Astrocyte (in vitro differentiated cells and primary cell): ENCODE measurements around the gene ATF3. TPM values are rescaled to one million over a fixed set of nuclear protein-coding genes. Genes with fewer than 3 reads are reported as not detected.

Source experiments
- DNase-seq: peaks from one replicate; pipeline ENCODE4 v3.0.0-alpha.2; 2010; ENCODE audit warnings: low read depth
- FAIRE-seq: peaks from 2 replicates; lab custom pipeline; 2011; peaks lifted over from hg19 to GRCh38; lab: Jason Lieb, UNC
- H2AFZ ChIP-seq: 2 replicates; pipeline ENCODE4 v1.6.0; 2012; ENCODE audit warnings: low read depth, low read length, inconsistent platforms
- H3K27ac ChIP-seq: 2 replicates; pipeline ENCODE4 v1.5.1; 2011; ENCODE audit warnings: low read depth, low read length, inconsistent platforms
- H3K27me3 ChIP-seq: 2 replicates; pipeline ENCODE4 v1.6.0; 2011; ENCODE audit warnings: low read length, inconsistent platforms; ENCODE audit not compliant: insufficient read depth
- H3K36me3 ChIP-seq: 2 replicates; pipeline ENCODE4 v1.5.1; 2011; ENCODE audit warnings: low read length, inconsistent platforms; ENCODE audit not compliant: insufficient read depth
- H3K4me1 ChIP-seq: 2 replicates; pipeline ENCODE4 v1.5.1; 2011; ENCODE audit warnings: low read length, inconsistent platforms; ENCODE audit not compliant: insufficient read depth
- H3K4me2 ChIP-seq: 2 replicates; pipeline ENCODE4 v1.6.0; 2012; ENCODE audit warnings: low read length, inconsistent platforms
- H3K4me3 ChIP-seq: 2 replicates; pipeline ENCODE4 v1.5.1; 2011; ENCODE audit warnings: low read depth, mild to moderate bottlenecking, low read length, inconsistent platforms; ENCODE audit not compliant: insufficient read depth
- H3K79me2 ChIP-seq: 2 replicates; pipeline ENCODE4 v1.6.0; 2012; ENCODE audit warnings: mild to moderate bottlenecking, low read length, inconsistent platforms; ENCODE audit not compliant: insufficient read depth
- H3K9ac ChIP-seq: 2 replicates; pipeline ENCODE4 v1.6.0; 2012; ENCODE audit warnings: mild to moderate bottlenecking, low read length, inconsistent platforms
- H3K9me3 ChIP-seq: 2 replicates; pipeline ENCODE4 v1.5.1; 2012; ENCODE audit warnings: low read depth, mild to moderate bottlenecking, low read length, inconsistent platforms; ENCODE audit not compliant: insufficient read depth
- H4K20me1 ChIP-seq: 2 replicates; pipeline ENCODE4 v1.6.0; 2012; ENCODE audit warnings: low read length, inconsistent platforms; ENCODE audit not compliant: insufficient read depth
- H3K27ac Mint-ChIP-seq: one replicate; pipeline ENCODE4 v1.8.0; 2021; ENCODE audit warnings: mild to moderate bottlenecking, mixed read lengths; ENCODE audit not compliant: unreplicated experiment
- H3K27me3 Mint-ChIP-seq: one replicate; pipeline ENCODE4 v1.8.0; 2021; ENCODE audit warnings: low read depth, mixed read lengths; ENCODE audit not compliant: unreplicated experiment
- H3K36me3 Mint-ChIP-seq: one replicate; pipeline ENCODE4 v1.8.0; 2021; ENCODE audit warnings: low read depth, mixed read lengths; ENCODE audit not compliant: unreplicated experiment
- H3K4me1 Mint-ChIP-seq: one replicate; pipeline ENCODE4 v1.8.0; 2021; ENCODE audit warnings: low read depth, mixed read lengths; ENCODE audit not compliant: unreplicated experiment
- H3K4me3 Mint-ChIP-seq: one replicate; pipeline ENCODE4 v1.8.0; 2021; ENCODE audit warnings: mild to moderate bottlenecking, moderate library complexity, mixed read lengths; ENCODE audit not compliant: unreplicated experiment
- H3K9me3 Mint-ChIP-seq: one replicate; pipeline ENCODE4 v1.8.0; 2021; ENCODE audit warnings: mild to moderate bottlenecking, mixed read lengths; ENCODE audit not compliant: unreplicated experiment
- CTCF ChIP-seq: IDR thresholded peaks from 2 replicates; pipeline ENCODE4 v1.5.1; 2011; ENCODE audit warnings: low read depth, mild to moderate bottlenecking, inconsistent platforms, low read length, moderate library complexity; ENCODE audit not compliant: insufficient read depth
- EZH2 ChIP-seq: IDR thresholded peaks from 2 replicates; pipeline ENCODE4 v1.6.1; 2012; ENCODE audit warnings: mild to moderate bottlenecking, low read length, inconsistent platforms; ENCODE audit not compliant: insufficient read depth
- total RNA-seq: library from RNA; stranded (reverse); gene quantifications from 2 replicates; pipeline ENCODE4 v1.2.1, GENCODE V29; 2021

The ATF3 gene
- total RNA-seq, 1 donor from 2014 or later, result 87.6 TPM

- Mint-ChIP-seq H3K4me3 (no peak overlapping the region), H3K27me3 (peaks cover 24% of the 10 kb centered on the region), H3K9me3 (no peaks in the 10 kb centered on the region), H3K36me3 (peaks cover 24% of the 10 kb centered on the region), H3K27ac (no peak overlapping the region), H3K4me1 (peaks cover 10% of the 10 kb centered on the region)
- Histone ChIP-seq H3K36me3 (no peaks in the 10 kb centered on the region), H3K9me3 (no peaks in the 10 kb centered on the region), H3K4me2 (no peak overlapping the region), H4K20me1 (peaks cover 2% of the 10 kb centered on the region), H2AFZ (no peak overlapping the region), H3K27ac (no peak overlapping the region), H3K79me2 (no peaks in the 10 kb centered on the region), H3K27me3 (peaks cover 6% of the 10 kb centered on the region), H3K9ac (no peak overlapping the region), H3K4me1 (no peaks in the 10 kb centered on the region), H3K4me3 (no peak overlapping the region)
- DNase-seq (no peak), FAIRE-seq (no peak)
- TF ChIP-seq CTCF (no peak), EZH2 (no peak)
These were observed 14.3 kb downstream of the ATF3 start for GRCh38 chr1:212622906-212623305.

DNA sequence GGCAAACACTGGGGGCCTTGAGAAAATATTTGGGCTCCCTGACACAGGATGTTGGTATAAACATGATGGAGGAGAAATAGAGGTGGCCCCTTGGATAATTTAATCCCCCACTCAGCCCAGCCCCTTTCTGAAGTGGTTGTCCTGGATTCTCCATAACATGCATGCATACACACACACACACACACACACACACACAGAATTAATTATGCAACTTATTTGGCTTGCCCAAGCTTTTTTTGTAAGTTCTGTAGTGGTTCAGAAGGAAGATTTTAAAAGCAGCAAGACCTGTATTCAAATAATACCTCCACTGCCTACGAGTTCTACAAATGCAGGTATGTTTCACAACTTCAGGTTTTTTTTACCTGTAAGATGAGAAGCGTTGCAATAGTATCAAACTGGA lies 15.0 kb downstream of the ATF3 start:
- Mint-ChIP-seq H3K4me1 (peaks cover 14% of the 10 kb centered on the region), H3K9me3 (no peaks in the 10 kb centered on the region), H3K27ac (no peak overlapping the region), H3K27me3 (peaks cover 24% of the 10 kb centered on the region), H3K36me3 (peaks cover 21% of the 10 kb centered on the region), H3K4me3 (no peak overlapping the region)
- DNase-seq (no peak), FAIRE-seq (no peak)
- H2AFZ ChIP-seq, result no peak overlapping the region
- H3K4me1 ChIP-seq, result no peaks in the 10 kb centered on the region
- H3K4me3 ChIP-seq, result no peak overlapping the region
- no peaks in the 10 kb centered on the region for H3K36me3 ChIP-seq
- no peaks in the 10 kb centered on the region for H3K79me2 ChIP-seq
- H3K27ac ChIP-seq, result no peak overlapping the region
- H3K9me3 ChIP-seq, result no peaks in the 10 kb centered on the region
- no peak overlapping the region for H3K4me2 ChIP-seq
- no peaks in the 10 kb centered on the region for H4K20me1 ChIP-seq
- H3K9ac ChIP-seq, result no peak overlapping the region
- peaks cover 6% of the 10 kb centered on the region for H3K27me3 ChIP-seq
- TF ChIP-seq EZH2 (no peak), CTCF (no peak)

DNA sequence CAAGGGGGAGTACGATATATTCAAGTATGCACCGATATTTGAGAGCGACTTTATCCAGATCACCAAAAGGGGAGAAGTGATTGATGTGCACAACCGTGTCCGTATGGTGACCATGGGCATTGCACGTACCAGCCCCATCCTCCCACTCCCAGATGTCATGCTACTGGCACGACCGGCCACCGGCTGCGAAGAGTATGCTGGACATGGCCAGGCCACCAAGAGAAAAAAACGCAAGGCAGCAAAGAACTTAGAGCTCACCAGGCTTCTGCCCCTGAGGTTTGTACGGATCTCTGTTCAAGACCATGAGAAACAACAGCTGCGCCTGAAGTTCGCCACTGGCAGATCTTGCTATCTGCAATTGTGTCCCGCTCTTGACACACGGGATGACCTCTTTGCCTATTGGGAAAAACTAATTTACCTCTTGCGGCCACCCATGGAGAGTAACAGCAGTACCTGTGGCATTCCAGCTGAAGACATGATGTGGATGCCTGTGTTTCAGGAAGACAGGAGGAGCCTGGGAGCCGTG lies 16.5 kb downstream of the ATF3 start:
- TF ChIP-seq CTCF, result no peak
- TF ChIP-seq EZH2, result no peak
- no peaks in the 10 kb centered on the region for H3K36me3 ChIP-seq
- no peak overlapping the region for H2AFZ ChIP-seq
- no peak overlapping the region for H3K4me3 ChIP-seq
- H3K9ac ChIP-seq, result no peak overlapping the region
- no peaks in the 10 kb centered on the region for H3K79me2 ChIP-seq
- no peaks in the 10 kb centered on the region for H3K9me3 ChIP-seq
- Mint-ChIP-seq H3K9me3 (no peaks in the 10 kb centered on the region), H3K4me3 (no peak overlapping the region), H3K36me3 (peaks cover 10% of the 10 kb centered on the region), H3K27me3 (peaks cover 24% of the 10 kb centered on the region), H3K4me1 (peaks cover 8% of the 10 kb centered on the region), H3K27ac (no peak overlapping the region)
- FAIRE-seq (no peak), DNase-seq (no peak)
- H3K4me2 ChIP-seq, result no peak overlapping the region
- H3K4me1 ChIP-seq, result no peaks in the 10 kb centered on the region
- H3K27ac ChIP-seq, result no peak overlapping the region
- peaks cover 6% of the 10 kb centered on the region for H3K27me3 ChIP-seq
- H4K20me1 ChIP-seq, result no peaks in the 10 kb centered on the region
